ENCODE results near the gene MPP1.
A peak's percentile ranks its signal among the peaks of the same experiment; 100 is the strongest.

DNA sequence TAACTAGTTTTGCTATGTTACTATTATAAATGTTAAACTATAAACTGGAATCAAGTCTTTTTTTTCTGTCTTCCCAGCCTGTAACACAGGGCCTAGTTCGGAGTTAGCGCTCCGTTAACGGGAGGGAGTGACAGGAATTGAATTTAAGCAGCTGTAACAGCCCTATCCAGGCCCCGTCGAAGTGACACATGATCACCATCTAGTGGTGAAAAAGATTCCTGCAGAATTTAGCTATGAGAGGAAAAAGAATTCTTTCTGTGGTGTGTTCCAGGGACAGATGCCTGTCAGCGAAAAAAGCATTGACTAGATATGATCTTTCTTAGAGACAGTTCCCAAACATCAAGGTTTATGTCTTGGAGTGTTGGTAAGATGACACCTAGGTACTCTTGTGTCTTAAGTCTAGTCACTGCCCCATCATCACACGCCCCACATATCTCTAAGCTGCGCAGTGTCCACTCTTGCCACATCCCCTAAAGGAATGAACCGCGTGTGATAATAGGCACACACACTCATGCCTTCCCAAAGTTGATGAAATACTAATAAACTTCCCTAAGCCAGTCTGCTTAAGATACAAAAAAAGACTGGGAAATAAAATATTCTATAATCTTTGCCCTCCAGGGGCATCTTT lies 56.5 kb downstream of the MPP1 start:
- TF ChIP-seq, protein P1, sequence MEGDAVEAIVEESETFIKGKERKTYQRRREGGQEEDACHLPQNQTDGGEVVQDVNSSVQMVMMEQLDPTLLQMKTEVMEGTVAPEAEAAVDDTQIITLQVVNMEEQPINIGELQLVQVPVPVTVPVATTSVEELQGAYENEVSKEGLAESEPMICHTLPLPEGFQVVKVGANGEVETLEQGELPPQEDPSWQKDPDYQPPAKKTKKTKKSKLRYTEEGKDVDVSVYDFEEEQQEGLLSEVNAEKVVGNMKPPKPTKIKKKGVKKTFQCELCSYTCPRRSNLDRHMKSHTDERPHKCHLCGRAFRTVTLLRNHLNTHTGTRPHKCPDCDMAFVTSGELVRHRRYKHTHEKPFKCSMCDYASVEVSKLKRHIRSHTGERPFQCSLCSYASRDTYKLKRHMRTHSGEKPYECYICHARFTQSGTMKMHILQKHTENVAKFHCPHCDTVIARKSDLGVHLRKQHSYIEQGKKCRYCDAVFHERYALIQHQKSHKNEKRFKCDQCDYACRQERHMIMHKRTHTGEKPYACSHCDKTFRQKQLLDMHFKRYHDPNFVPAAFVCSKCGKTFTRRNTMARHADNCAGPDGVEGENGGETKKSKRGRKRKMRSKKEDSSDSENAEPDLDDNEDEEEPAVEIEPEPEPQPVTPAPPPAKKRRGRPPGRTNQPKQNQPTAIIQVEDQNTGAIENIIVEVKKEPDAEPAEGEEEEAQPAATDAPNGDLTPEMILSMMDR (IDR thresholded peaks at IDR 0.05), result peak; percentile 54 to 61
- TF ChIP-seq POLR2A (IDR thresholded peaks at IDR 0.05) (no peak), POLR2AphosphoS5 (IDR thresholded peaks at IDR 0.05) (no peak), EP300 (IDR thresholded peaks at IDR 0.05) (no peak)

Measured in suprapubic skin (tissue), 4 donors.